ENCODE measurements around the gene RNU1-3. TPM values are rescaled to one million over a fixed set of nuclear protein-coding genes. Genes with fewer than 3 reads are reported as not detected.
"Not testable (repeated sequence)": the region's sequence is repeated elsewhere in the genome, so short reads cannot be mapped to it uniquely, and the experiment has no call there.

Gene RNU1-3
- total and polyA plus RNA-seq, 9 of the 15 experiments (the other 6 are each of a cell fraction or from before 2014, with no cell fraction given), result under 0.01 to 32,823 (median 2,538) TPM; not detected in 4

DNA sequence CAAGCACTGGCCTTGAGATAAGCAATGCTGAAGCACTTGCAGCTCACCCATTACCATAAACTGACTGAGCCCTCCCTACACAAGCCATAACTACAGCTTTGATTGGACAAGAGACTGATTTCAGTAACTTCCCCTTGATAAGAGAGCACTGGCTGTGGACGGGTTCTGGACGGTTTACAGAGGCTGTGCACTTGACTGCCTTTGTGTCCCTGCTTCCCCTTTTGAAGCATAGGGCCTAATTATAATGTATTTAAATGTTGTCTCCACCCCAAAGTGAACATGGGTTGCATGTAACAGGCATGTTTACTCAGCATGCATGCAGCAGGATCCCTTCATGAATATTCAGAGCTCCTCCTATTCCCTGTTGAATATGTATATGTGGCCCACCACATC lies 8.4 kb upstream of the RNU1-3 start:
- FAIRE-seq; CTCF ChIA-PET (ENCODE audit: low intra/inter-chr PET ratio); H3K36me3 ChIP-seq (ENCODE audit: control insufficient read depth, insufficient read depth, low read length); POLR2A ChIA-PET; DNase-seq (ENCODE audit: extremely low read depth in 1 of 4, low spot score in 3 of 4); H3K9ac ChIP-seq (ENCODE audit: insufficient read depth in 1 of 2, low read depth in 2 of 2, low read length in 2 of 2); H2AFZ ChIP-seq (ENCODE audit: low read depth, low read length); H3K4me3 ChIP-seq; intact Hi-C loops (cut with micrococcal nuclease); BruUV-seq (replicated peaks); ATAC-seq; H3K9me3 ChIP-seq (replicated peaks; ENCODE audit: control insufficient read depth, insufficient read depth, low read depth, low read length); H4K20me1 ChIP-seq (replicated peaks; ENCODE audit: control insufficient read depth, insufficient read depth, low read length); H3K27me3 ChIP-seq (ENCODE audit: control insufficient read depth in 2 of 2, insufficient read depth in 2 of 2, low read length in 2 of 2); H3K79me2 ChIP-seq (ENCODE audit: control insufficient read depth, insufficient read depth, low read length); H3K9me1 ChIP-seq (ENCODE audit: control insufficient read depth, insufficient read depth, low read length): not testable (repeated sequence)
- WGBS (ENCODE audit: insufficient coverage, low coverage, missing lambda C conversion rate), result no CpG with 5 or more reads among the region's 2 CpGs
- H3K27ac ChIP-seq (ENCODE audit: extremely low read depth, low read depth, low read length), result 0 out of 3 replicates have a peak overlapping the region, but pooled peaks have one; percentile 61
- in situ Hi-C loops (cut with MboI), result loop anchor here (5.0 kb wide), 1 partner anchor 52 kb away; no protein-coding TSS in a partner anchor
- peaks cover 0 to 12% of the 10 kb centered on the region in 2 experiments; a peak in 3 of 5 replicates for H3K4me1 ChIP-seq (replicated peaks in 1 of 2; ENCODE audit: control insufficient read depth in 2 of 2, insufficient read depth in 2 of 2, low read length in 2 of 2)
- 0 out of 4 replicates have a peak, but pooled peaks of 1 of the 2 experiments have one; percentile 5 for TF ChIP-seq KDM1A (IDR thresholded peaks at IDR 0.05)
- TF ChIP-seq NRF1 (conservative IDR thresholded peaks at IDR 0.05 in 1 of 2, IDR thresholded peaks at IDR 0.05 in 1 of 2), result peak in 1 of 2 experiments; percentile 35; a peak in 1 of 4 replicates
- 0 out of 2 replicates have a peak overlapping the region, but pooled peaks have one; percentile 37 for H3K4me2 ChIP-seq (ENCODE audit: insufficient read depth, low read length)

- DNase-seq (ENCODE audit: extremely low read depth in 1 of 4, low spot score in 3 of 4); H3K27ac ChIP-seq (ENCODE audit: extremely low read depth, low read depth, low read length); in situ Hi-C loops (cut with MboI); H3K4me2 ChIP-seq (ENCODE audit: insufficient read depth, low read length); H3K9me3 ChIP-seq (replicated peaks; ENCODE audit: control insufficient read depth, insufficient read depth, low read depth, low read length); POLR2A ChIA-PET; BruUV-seq (replicated peaks); H3K4me3 ChIP-seq; H4K20me1 ChIP-seq (replicated peaks; ENCODE audit: control insufficient read depth, insufficient read depth, low read length); ATAC-seq; H3K27me3 ChIP-seq (ENCODE audit: control insufficient read depth in 2 of 2, insufficient read depth in 2 of 2, low read length in 2 of 2); FAIRE-seq; H3K79me2 ChIP-seq (ENCODE audit: control insufficient read depth, insufficient read depth, low read length); CTCF ChIA-PET (ENCODE audit: low intra/inter-chr PET ratio); H3K9ac ChIP-seq (ENCODE audit: insufficient read depth in 1 of 2, low read depth in 2 of 2, low read length in 2 of 2); H3K9me1 ChIP-seq (ENCODE audit: control insufficient read depth, insufficient read depth, low read length); intact Hi-C loops (cut with micrococcal nuclease); H2AFZ ChIP-seq (ENCODE audit: low read depth, low read length); H3K36me3 ChIP-seq (ENCODE audit: control insufficient read depth, insufficient read depth, low read length): not testable (repeated sequence)
- peaks cover 0 to 12% of the 10 kb centered on the region in 2 experiments; a peak in 3 of 5 replicates for H3K4me1 ChIP-seq (replicated peaks in 1 of 2; ENCODE audit: control insufficient read depth in 2 of 2, insufficient read depth in 2 of 2, low read length in 2 of 2)
- WGBS (ENCODE audit: insufficient coverage, low coverage, missing lambda C conversion rate), result 35% methylated on average over 4 of the region's 5 CpGs
Measured at GRCh38 chr1:16673976-16674375, 7.2 kb upstream of the RNU1-3 start.

DNA sequence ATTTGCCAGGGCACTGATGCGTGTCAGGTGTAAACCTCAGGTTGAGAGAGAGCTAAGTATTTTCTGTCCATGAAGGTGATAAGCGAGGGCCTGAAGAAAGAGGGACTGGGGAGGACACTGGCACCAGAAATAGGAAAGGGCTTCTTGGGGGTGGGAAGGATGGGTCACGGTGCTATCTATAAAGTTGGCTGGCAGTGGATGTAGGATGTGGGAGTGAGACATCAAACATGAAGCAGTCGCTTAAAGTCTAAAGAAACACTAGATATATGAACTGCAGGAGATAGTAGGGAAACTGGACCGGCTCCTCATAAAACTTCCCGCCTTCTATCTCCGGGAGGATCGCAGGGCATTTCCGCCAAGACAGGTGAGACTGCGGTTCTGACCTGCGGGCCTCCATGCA lies 912 bp downstream of the RNU1-3 start:
- H3K27ac ChIP-seq (ENCODE audit: extremely low read depth, low read depth, low read length); intact Hi-C loops (cut with micrococcal nuclease); ATAC-seq; POLR2A ChIA-PET; H3K4me2 ChIP-seq (ENCODE audit: insufficient read depth, low read length); CTCF ChIA-PET (ENCODE audit: low intra/inter-chr PET ratio); H3K36me3 ChIP-seq (ENCODE audit: control insufficient read depth, insufficient read depth, low read length); in situ Hi-C loops (cut with MboI); H4K20me1 ChIP-seq (replicated peaks; ENCODE audit: control insufficient read depth, insufficient read depth, low read length); H3K27me3 ChIP-seq (ENCODE audit: control insufficient read depth in 2 of 2, insufficient read depth in 2 of 2, low read length in 2 of 2); H2AFZ ChIP-seq (ENCODE audit: low read depth, low read length); H3K9ac ChIP-seq (ENCODE audit: insufficient read depth in 1 of 2, low read depth in 2 of 2, low read length in 2 of 2); H3K4me3 ChIP-seq; H3K9me3 ChIP-seq (replicated peaks; ENCODE audit: control insufficient read depth, insufficient read depth, low read depth, low read length); FAIRE-seq; BruUV-seq (replicated peaks); H3K79me2 ChIP-seq (ENCODE audit: control insufficient read depth, insufficient read depth, low read length); H3K4me1 ChIP-seq (replicated peaks in 1 of 2; ENCODE audit: control insufficient read depth in 2 of 2, insufficient read depth in 2 of 2, low read length in 2 of 2); H3K9me1 ChIP-seq (ENCODE audit: control insufficient read depth, insufficient read depth, low read length); DNase-seq (ENCODE audit: extremely low read depth in 1 of 4, low spot score in 3 of 4): not testable (repeated sequence)
- no CpG with 5 or more reads among the region's 11 CpGs for WGBS (ENCODE audit: insufficient coverage, low coverage, missing lambda C conversion rate)

DNA sequence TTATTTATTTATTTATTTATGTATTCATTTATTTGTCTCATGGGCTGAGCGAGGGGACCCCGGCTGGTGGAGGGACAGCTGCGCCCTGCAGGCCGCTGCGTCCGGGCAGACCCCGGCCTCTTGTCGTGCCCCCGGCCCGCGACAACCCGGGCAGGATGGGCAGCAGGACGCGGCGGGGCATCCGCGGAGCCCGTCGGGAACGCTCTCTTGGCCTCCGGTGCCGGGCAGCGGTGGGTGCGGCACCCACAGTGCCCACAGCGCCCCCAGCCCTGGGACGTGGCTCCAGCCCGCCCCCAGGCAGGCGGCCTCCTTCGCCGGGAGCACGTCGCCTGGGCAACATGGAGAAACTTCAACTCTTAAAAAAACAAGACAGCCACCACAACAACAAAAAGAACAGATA lies 8.5 kb downstream of the RNU1-3 start:
- H3K9ac ChIP-seq (ENCODE audit: insufficient read depth in 1 of 2, low read depth in 2 of 2, low read length in 2 of 2); CTCF ChIA-PET (ENCODE audit: low intra/inter-chr PET ratio); DNase-seq (ENCODE audit: extremely low read depth in 1 of 4, low spot score in 3 of 4); BruUV-seq (replicated peaks); H3K9me1 ChIP-seq (ENCODE audit: control insufficient read depth, insufficient read depth, low read length); H2AFZ ChIP-seq (ENCODE audit: low read depth, low read length); intact Hi-C loops (cut with micrococcal nuclease); H3K4me3 ChIP-seq; H3K79me2 ChIP-seq (ENCODE audit: control insufficient read depth, insufficient read depth, low read length); FAIRE-seq; H3K9me3 ChIP-seq (replicated peaks; ENCODE audit: control insufficient read depth, insufficient read depth, low read depth, low read length); H3K27ac ChIP-seq (ENCODE audit: extremely low read depth, low read depth, low read length); H3K27me3 ChIP-seq (ENCODE audit: control insufficient read depth in 2 of 2, insufficient read depth in 2 of 2, low read length in 2 of 2); ATAC-seq; H3K4me2 ChIP-seq (ENCODE audit: insufficient read depth, low read length); in situ Hi-C loops (cut with MboI); POLR2A ChIA-PET; H3K4me1 ChIP-seq (replicated peaks in 1 of 2; ENCODE audit: control insufficient read depth in 2 of 2, insufficient read depth in 2 of 2, low read length in 2 of 2); H3K36me3 ChIP-seq (ENCODE audit: control insufficient read depth, insufficient read depth, low read length); H4K20me1 ChIP-seq (replicated peaks; ENCODE audit: control insufficient read depth, insufficient read depth, low read length): not testable (repeated sequence)
- 91% methylated on average over 13 of the region's 32 CpGs for WGBS (ENCODE audit: insufficient coverage, low coverage, missing lambda C conversion rate)
